Breast epithelium (tissue), 3 donors: Measurements from ENCODE around the gene TAAR1.

ENCODE experiments used
- POLR2A ChIP-seq: fragments of 450-650 bp; IDR thresholded peaks from one replicate; pipeline ENCODE4 v1.6.1; 2016; ENCODE audit warnings: antibody characterized with exemption, mild to moderate bottlenecking, moderate library complexity
- POLR2AphosphoS5 ChIP-seq, 3 donors: sonication (generic); formaldehyde crosslinking; IDR thresholded peaks; one replicate each; pipeline ENCODE4 v1.6.1; 2017; ENCODE audit warnings: antibody characterized with exemption in 3 of 3
- TF ChIP-seq, protein P1 (sequence below), 3 donors: fragments of 450-650 bp; IDR thresholded peaks; one replicate each; pipeline ENCODE4 v1.5.1; 2016 to 2017; ENCODE audit warnings: antibody characterized with exemption in 3 of 3, mild to moderate bottlenecking in 3 of 3, moderate library complexity in 3 of 3

DNA sequence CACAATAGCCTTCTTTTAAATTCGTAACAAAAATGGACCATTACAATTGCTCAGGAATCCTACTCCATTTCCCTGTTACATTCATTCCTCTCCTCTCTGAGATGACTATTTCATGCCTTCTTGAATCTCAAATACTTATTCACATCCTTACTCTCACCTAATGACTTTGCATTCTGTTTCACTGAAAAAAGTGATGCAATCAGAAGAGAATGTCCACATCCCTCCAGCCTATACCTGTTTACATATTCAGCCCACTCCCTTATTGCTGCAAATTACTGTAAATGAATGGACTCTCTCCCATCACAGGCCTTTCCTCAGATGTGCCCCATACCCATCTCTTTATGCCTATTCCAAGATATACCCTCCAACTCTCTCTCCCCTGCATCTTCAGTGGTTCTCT lies 8.6 kb downstream of the TAAR1 start:
- TF ChIP-seq, protein P1, sequence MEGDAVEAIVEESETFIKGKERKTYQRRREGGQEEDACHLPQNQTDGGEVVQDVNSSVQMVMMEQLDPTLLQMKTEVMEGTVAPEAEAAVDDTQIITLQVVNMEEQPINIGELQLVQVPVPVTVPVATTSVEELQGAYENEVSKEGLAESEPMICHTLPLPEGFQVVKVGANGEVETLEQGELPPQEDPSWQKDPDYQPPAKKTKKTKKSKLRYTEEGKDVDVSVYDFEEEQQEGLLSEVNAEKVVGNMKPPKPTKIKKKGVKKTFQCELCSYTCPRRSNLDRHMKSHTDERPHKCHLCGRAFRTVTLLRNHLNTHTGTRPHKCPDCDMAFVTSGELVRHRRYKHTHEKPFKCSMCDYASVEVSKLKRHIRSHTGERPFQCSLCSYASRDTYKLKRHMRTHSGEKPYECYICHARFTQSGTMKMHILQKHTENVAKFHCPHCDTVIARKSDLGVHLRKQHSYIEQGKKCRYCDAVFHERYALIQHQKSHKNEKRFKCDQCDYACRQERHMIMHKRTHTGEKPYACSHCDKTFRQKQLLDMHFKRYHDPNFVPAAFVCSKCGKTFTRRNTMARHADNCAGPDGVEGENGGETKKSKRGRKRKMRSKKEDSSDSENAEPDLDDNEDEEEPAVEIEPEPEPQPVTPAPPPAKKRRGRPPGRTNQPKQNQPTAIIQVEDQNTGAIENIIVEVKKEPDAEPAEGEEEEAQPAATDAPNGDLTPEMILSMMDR (IDR thresholded peaks at IDR 0.05), result no peak
- TF ChIP-seq POLR2AphosphoS5 (IDR thresholded peaks at IDR 0.05) (no peak), POLR2A (no peak)
